HG02763 (cell line): ENCODE data around the gene CCNC.
A peak's percentile ranks its signal among the peaks of the same experiment; 100 is the strongest.
"Not testable (repeated sequence)": the region's sequence is repeated elsewhere in the genome, so short reads cannot be mapped to it uniquely, and the experiment has no call there.

Source experiments
- ATAC-seq: cut with Tn5 transposase; IDR thresholded peaks from one replicate; pipeline ENCODE4 v1.9.1; 2021; ENCODE audit warnings: mild to moderate bottlenecking, moderate library complexity; ENCODE audit not compliant: unreplicated experiment

The CCNC gene

DNA sequence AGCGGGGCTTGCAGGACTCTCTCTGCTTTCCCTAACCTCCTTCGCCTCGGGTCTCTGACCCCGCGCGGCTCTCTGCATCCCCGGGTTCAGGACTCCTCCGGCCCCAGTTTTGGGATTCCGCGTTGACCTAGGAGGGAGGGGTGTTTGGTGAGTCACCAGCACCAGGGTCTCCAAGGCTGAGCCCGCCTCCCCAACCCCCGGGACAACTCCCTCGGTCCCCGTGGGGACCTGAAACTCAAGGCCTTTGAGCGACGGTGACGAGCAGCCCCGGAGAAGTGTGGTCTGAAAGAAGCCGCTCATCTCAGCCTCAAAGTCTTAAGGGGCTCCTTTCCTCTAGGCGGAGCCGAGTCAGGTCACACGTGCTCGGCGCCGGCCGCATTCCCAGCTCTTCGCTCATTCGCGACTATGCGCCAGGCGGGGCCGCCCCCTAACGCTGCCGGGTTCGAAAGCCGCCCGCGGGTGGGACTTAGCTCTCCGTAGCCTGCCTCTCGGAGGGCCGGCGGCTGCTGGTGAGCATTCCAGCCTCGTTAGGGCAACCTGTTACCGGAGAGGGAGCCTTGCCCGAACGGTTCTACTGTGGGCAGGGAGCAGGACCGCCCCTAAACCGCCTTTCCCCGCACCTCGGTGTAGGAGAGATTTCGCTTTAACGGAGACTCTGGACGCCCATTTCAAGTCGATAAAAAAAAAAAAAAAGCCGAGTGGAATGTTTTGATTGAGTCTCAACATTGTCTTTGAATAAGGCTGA lies 35.1 kb upstream of the CCNC start:
- no peak for ATAC-seq

DNA sequence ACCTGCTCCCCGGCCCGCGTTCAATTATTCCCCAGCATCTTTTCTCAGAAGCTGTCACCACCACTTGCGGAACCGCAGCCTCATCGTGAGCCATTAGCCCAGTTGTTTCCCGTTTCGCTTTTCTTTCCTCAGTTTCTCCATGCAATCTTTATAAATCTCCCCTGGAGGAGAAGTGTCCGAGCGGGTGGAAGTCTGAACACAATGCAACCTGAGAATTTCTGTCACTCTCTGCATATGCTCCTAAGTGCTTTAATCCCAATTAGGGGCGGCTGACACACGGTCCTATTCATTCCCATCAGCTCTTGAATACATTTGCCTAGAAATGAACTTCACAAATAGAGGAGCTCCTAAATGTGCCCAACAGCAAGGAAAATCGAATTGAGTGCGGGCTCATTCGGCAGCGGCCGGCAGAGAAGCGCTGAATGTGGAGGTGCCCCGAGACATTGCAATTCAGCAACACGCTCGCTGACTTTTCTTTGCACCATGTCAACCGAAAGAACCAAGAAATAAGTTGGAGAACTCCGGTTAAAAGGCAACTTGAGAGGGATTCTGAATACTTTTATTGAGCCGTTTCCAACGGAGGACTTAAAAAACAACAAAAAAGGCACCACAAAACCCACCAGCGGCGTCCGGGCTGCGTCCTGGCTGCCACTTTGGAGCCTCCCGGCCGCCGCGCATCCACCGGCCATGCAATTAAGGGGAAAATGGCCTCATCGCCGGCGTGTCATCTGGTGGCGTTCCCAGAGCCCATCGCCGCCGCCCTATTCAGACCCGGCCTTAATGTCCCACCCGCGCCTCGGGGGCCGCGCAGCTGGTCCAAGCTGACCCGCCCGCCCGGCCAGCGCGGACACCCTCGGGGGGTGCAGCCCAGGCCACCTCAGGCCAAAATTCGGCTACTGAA lies 34.3 kb upstream of the CCNC start:
- no peak for ATAC-seq

DNA sequence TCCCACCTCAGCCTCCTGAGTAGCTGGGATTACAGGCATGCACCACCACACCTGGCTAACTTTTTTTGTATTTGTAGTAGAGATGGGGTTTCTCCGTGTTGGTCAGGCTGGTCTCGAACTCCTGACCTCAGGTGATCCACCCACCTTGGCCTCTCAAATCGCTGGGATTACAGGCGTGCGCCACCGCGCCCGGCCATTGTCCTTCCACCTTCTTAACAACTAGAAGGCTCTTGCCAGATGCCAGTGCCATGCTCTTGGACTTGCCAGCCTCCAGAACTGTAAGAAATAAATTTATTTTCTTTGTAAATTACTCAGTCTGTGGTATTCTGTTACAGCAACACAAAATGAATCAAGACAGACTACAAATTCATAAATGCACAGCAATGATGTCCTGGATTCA lies 26.2 kb upstream of the CCNC start:
- ATAC-seq = not testable (repeated sequence)

DNA sequence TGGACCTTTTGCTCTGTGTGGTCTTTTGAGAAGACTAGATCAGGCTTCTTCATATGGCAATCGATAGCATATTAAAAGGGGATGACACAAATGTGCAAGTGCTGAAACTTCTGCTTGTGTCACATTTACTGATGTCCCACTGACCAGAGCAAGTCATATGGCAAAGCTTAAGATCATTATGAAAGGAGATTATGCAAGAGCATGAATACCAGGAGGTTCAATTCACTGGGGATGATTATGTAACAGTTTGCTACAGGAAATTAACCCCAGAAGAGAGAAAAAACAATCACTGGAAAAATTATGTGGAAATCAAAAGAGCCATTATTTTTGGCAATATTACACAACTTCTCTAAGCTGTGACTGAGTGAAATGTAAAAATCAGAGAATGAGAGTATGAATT lies 24.4 kb upstream of the CCNC start:
- ATAC-seq = no peak

DNA sequence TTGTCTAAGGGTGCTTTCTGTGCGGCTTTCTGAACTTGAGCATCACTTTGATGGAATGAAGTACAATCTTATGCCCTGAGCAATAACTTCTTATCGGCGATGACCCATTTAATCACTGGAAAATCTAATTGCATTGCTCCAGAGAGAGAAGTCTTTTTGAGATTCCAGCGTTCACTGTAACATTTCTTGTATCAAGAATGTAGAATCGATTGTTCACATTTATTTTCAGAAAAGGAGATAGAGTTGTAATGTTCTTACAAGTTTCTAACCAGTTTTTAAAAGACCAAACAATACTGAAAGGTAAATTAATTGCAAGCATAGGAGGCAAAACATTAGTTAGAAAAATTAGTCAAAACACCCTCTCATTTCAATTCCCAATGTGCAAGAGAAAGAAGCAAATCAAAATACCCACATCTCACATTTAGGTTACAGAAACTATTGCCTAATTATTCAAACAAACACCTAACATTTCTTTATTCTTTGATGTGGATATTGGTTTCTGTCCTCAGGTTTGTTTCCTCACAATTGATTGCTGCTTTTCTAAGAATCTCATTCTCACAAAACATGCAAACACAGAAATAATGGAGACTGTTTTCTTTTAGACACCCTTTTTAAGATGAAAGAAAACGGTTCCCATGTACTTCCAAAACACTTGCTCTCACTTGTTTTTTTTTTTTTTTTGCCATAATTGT lies 23.4 kb upstream of the CCNC start:
- no peak for ATAC-seq

DNA sequence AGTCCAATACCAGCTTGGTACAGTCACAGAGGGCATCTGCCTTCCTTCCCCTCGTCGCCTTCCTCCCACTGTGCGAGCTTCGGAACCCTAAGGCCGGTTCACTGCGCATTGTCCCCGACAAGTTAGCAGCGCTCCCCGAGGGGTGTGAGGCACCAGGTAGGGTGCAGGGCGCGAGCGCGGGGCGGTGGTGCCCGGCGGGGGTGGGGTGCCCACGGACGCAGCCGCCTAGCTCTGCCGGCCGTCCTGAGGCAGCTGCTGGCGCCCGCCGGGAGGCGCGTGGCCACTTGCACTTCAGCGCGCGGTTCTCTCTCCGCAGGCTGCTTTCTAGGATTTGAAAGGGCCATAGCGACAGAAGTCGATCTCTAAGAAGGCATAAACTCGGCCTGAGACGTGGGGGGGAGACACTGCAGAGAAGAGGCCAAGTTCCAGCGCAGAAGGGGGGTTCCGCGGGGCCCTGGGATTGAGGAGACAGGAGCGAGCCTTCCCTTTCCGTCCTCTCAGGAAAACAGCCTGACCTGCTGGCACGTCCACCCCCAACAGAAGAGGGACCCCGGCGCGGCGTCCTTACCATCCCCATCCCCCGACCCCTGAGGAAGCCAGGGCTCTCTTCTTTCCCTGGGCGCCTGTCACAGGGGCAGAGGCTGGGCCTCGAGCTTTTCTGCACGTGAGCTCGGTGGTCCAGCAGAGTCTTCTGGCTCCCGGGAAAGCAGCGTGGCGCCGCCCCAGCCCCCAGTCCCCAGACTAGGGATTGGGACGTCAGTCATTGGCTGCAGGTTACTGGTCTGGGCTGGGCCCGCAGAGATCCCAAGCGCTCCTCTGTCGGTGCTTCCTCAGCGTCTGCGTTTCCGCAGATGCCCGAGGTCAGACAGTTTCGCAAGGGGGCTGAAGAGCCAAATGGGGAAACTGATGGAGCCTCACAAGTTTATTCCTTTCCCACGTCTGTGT lies 22.5 kb upstream of the CCNC start:
- no peak for ATAC-seq

DNA sequence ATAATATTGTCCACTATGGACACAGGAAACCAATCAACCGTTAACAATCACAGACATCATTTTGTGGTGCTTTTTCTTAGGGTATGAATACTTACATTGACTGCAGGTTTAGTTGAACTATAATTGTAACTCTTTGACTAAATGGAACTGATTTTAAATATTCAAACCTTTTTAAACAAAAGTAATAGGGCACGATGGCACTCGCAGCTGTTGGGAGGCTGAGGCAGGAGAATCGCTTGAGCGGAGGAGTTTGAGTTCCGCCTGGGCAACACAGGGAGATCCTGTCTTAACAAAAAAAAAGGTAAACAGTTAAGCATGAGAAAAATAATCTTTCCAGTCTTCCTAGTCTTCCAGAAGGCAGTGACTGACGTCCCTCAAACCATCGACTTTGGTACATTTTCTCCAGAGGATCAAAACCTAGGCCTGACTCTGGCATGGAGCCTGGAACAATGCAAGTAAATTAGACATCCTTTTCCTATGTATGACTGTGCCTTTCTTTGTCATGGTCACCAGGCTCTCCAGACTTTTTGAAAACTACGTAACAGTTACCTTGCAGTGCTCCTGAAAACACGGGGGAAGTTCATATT lies 21.5 kb upstream of the CCNC start:
- no peak for ATAC-seq

DNA sequence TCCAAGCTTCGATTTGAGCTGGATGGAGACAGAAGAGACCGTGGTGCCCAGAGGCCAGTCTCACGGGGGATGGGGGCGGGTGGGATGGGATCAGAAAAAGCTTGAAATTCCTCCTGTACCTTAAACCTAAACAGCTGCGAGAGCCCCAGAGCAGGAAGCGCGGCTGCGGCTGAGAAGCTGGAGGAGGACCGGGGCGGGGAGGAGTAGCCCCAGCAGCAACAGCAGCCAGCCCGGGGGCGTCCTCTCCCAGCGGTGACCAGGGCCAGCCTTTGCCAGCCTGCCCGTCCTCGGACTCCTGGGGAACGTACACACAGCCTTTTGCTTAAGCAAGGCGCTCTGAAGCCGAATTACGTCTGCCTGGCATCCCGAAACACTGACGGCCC lies 20.8 kb upstream of the CCNC start:
- peak; percentile 31 for ATAC-seq

DNA sequence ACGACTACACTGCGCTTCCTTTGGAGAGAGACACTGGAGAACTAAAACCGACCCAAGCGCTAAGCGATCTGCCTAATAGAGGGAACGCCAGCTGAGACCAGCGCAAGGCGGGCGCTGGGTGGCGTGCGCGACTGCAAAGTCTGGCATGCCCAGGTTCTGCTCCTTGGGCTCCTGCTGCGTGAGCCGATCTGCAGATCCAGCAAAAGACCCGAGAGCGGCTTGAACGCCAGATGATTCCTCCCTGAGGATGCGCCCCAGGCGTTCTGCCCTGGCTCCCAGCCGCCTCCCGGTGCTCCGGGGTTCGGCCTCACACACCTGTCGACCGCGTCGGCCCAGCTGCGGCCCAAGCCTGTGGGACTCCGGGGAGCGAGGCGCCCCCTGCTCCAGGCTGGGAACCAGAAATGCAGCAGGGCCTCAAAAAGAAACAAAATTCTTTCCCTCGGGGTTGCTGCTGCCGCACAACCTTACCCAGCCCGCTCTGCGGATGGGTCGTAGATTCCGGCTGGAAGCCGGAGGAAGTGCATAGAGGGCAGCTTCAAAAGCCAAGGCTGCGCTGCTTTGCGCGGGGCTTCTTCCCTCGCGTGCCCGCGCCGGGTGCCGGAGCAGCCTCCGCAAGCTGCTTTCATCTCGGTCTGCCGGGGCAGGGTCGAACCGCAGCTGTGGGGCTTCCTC lies 20.3 kb upstream of the CCNC start:
- peak; percentile 95 for ATAC-seq

DNA sequence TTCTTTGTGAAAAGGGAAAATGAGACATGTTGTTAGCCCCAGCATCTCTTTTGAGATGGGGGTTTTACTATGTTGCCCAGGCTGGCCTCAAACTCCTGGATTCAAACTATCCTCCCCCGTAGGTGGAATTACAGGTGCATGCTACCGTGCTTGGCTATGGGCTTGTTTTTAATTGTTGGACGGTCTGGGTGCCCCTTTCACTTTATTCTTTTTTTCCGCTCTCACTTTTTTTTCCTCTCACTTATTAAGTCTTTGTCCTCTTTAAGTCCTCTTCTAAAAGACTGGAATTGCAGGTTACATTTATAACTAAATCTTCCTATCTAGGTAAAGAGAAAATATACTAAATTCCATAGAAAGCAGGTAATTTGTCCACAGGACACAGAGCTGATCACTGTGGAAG lies 19.3 kb upstream of the CCNC start:
- no peak for ATAC-seq

DNA sequence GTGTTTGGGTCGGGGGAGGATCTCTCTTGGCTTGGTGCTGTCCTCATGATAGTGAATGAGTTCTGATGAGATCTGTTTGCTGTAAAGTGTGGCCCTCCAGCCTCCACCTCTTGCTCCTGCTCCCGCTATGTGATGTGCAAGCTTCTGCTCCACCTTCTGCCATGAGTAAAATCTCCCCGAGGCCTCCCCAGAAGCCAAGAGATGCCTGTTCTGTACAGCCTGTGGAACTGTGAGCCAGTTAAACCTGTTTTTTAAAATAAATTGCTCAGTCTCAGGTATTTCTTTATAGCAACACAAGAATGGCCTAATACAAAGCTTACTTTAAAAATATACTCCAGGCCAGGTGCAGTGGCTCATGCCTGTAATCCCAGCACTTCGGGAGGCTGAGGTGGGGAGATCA lies 11.3 kb upstream of the CCNC start:
- no peak for ATAC-seq

DNA sequence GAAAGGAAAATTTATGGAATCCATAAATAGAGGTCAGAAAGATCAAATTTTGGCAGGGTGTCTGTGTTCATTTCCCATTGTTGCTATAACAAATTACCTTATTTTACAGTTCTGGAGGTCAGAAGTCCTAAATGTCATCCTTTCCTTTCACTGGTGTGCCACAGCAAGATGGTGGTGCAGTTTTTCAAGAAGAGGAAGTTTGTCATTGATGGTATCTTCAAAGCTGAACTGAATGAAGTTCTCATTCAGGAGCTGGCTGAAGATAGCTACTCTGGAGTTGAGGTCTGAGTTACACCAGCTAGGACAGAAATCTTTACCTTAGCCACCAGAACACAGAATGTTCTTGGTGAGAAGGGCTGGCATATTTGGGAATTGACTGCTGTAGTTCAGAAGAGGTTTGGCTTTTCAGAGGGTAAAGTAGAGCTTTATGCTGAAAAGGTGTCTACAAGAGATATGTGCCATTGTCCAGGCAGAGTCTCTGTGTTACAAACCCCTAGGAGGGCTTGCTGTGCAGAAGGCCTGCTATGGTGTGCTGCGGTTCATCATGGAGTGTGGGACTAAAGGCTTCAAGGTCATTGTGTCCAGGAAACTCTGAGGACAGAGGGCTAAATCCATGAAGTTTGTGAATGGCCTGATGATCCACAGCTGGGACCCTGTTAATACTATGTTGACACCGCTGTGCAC lies 7.2 kb upstream of the CCNC start:
- no peak for ATAC-seq

DNA sequence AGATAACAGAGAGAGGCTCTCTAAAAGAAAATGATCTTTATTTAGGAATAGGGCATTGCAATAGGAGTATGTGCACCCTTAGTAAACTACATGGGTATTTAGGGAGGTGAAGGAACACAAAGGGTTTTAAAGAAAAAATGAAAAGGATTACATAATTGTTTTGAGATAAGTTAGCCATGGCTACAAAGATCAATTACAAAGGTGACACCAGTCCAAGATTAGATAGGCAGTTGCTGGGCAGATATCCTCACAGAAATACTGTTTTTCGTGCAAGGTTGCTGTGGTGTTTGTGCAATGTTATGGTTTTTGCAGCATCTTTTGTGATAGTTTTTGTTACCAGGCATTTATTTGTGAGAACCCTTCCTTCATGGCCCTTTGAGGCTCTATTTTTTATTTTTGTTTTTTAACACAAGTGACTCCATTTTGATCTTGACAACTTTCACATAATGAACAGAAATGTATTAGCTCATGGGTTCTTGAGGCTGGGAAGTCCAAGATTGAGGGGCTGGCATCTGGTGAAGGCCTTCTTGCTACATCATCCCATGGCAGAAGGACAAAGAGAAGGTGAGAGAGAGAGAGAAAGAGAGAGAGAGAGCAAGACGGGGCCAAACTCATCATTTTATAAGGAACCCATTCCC lies 5.6 kb upstream of the CCNC start:
- no peak for ATAC-seq

DNA sequence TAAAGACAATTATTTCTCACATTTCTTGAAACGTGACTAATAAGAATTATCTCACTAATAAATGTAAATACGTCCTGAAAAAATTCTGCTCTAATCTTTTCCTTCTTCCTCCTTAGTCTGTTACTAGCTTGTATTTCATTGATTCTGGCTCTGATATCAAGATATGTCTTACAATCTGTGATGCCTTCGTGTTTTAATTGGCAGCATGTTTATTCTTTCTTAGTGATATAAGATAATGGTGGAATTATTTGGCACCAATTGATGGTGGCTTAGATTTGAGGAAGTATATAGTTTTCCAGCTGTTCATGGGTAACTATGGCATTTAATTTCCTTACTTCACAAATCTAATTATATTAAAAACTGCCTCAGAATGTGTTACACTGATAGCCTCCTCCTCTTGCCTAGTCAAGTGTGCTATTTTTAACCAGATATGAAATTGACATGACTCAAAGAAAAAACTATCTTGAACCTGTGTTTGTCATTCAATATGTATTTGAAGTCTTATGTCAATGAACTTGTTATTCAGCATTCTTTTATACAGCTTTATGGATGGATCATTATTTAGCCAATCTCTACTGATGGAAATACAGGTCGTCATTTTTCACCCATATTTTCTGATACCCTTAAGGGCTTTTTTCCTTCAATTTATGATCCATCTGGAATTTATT lies 5.3 kb downstream of the CCNC start:
- no peak for ATAC-seq

DNA sequence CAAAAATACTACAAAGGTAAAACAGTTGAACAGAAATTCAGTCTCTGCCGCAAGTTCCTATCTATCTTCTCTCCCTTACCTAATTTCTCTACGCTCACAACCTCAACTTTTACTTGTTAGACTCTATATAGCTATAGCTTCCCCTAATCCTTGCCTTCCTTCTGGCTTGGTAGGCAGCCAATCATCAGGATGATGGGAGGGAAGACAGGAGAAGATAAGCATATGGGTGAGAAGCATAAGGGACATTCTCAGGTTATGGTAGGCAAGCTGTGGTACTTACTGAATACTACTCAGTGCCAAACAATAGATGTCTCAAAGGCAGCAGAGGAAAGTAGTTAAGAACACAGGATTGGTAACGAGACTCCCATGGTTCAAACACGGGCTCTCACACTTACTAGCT lies 7.8 kb downstream of the CCNC start:
- ATAC-seq = no peak

DNA sequence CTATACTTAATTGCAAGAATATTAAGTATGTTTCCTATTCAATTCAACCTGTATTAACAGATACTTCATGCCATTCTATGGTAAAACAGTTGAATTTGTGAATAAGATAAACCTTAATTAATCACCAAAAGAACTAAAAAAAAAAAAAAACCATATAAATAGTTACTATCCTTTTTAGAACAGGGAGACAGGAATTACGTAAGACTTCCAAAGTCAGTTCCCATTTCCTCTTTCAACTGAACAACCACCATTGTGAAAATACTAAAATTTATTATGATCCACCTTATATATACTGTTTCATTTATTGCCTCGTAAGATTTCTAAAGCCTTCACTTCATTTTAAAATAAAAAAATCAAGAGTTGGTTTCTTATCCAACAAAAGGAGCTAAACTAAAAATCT lies 9.4 kb downstream of the CCNC start:
- ATAC-seq = no peak

DNA sequence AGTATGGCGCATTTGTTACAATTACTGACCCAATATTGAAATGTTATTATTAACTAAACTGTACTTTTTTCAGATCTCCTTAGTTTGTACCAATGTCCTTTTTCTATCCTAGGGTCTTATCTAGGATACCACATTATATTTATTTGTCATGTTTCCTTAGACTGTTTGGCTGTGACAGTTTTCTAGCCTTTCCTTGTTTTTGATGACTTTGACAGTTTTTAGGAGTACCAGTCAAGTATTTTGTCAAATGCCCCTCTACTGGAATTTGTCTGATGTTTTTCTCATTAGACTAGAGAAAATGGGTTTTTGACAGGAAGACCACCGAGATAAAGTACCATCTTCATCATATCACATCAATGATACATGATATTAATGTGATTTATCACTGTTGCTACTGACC lies 14.6 kb downstream of the CCNC start:
- ATAC-seq = no peak
